T-helper 2 cell treated with Interferon-gamma antibody and Interleukin-4, amounts not matched to agents 100 ng/mL and 5 ng/mL, for 36 hours (primary cell): ENCODE measurements around the gene CNOT4. TPM values are rescaled to one million over a fixed set of nuclear protein-coding genes. Genes with fewer than 3 reads are reported as not detected.

ENCODE experiments used
- intact Hi-C: fragments of 100-400 bp; cut with micrococcal nuclease; formaldehyde crosslinking; loops from one replicate; pipeline ENCODE4 v1.15.1; 2023
- total RNA-seq: library from RNA; stranded (reverse); gene quantifications from 2 replicates; pipeline ENCODE4 v1.2.3, GENCODE V29; 2022

The CNOT4 gene
- total RNA-seq, result 22.1 and 24.9 TPM in 2 replicates

GRCh38 chr7:135509839-135510591, at the start of gene CNOT4:
Gene CNOT4 (minus strand): TSS chr7:135510102. CDS start chr7:135438331, 71,771 bp downstream.
- intact Hi-C loops, result loop anchor here (1.0 to 5.0 kb wide), 11 partner anchors 43 to 1051 kb away; partner anchors contain the start of genes AGBL3, AKR1B1, MTPN and NUP205

DNA sequence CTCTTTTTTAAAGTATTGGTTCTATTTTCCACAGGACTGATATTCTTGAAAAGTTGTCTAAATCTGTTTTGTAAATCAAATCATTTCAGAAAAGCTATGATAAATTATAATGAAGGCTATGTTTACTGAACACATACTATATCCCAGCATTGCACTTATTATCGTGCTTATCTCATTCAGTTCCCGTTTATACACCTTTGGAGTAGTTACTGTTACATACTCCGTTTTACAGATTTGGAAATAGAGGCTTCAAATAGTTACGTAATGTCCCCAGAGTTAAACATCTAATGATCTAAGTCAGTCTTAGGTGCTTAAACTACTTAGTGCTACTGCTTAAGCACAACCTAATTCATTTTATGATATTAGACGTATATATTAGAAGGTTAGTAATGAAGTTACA, 49.0 kb upstream of the CNOT4 start:
- intact Hi-C loops, result loop anchor here (1.0 to 2.0 kb wide), 4 partner anchors 16 to 913 kb away; partner anchors contain the start of genes BPGM and STMP1

DNA sequence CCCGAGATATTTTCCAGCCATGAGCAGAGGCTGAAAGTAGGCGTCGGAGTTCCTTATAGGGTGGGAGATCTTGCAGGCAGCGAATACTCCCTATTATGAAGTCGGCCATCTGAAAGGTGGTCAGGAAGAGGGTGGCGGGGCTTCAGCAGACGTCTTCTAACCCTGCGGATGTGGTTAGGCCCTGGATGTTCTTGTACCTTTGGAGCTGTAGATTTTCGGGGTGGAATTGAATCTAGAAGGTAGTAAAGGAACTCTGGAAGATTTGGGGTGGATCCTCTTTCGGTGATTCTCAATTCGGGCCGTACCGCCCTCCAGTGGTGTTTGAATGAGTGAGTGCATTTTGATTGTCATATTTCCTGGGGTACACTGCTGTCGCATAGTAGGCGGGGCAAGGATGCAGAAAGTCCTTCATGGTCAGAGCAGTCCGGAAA, 48.5 kb upstream of the CNOT4 start:
- intact Hi-C loops, result loop anchor here (1.0 to 2.0 kb wide), 4 partner anchors 16 to 912 kb away; partner anchors contain the start of genes BPGM and STMP1

- intact Hi-C loops, result loop anchor here (1.0 to 2.0 kb wide), 8 partner anchors 17 to 911 kb away; partner anchors contain the start of genes BPGM, CNOT4, MTPN and STMP1
These were observed 47.8 kb upstream of the CNOT4 start, which contains the start of gene NUP205 for GRCh38 chr7:135557455-135558336. Gene NUP205 (plus strand): TSS chr7:135557917. CDS start chr7:135557945, 28 bp downstream.

DNA sequence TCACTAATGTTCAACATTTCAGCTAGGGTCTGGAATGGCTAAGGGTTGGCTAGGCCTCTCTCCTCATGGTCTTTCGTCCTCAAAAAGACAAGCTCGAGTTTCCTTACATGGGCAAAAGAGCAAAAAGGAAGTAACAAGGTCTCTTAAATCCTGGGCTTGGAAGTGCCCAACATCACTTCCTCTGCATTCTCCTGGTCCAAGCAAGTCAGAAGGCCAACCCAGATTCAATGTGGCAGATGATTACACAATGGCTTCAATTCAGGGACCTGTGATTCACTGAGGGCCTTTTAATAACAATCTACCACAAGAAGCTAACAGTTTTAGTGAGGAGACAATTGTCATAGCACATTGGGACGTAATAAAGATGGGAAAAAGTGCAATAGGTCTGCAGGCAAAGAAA, 43.4 kb upstream of the CNOT4 start:
- intact Hi-C loops, result no loop called here

- intact Hi-C loops, result no loop called here
These were observed 42.2 kb upstream of the CNOT4 start for GRCh38 chr7:135552148-135552547.

- intact Hi-C loops, result no loop called here
These were observed 40.3 kb upstream of the CNOT4 start for GRCh38 chr7:135550196-135550595.

DNA sequence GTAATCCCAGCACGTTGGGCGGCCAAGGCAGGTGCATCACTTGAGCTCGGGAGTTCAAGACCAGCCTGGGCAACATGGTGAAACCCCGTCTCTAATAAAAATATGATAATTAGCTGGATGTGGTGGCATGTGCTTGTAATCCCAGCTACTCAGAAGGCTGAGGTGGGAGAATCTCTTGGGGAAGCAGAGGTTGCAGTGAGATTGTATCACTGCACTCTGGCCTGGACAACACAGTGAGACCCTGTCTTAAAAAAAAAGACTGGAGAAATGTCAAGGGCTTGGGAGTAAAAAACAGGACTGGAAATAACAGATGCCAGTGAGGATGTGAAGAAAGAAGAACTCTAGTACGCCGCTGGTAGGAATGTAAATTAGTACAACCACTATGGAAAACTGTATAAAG, 31.1 kb upstream of the CNOT4 start:
- intact Hi-C loops, result no loop called here

DNA sequence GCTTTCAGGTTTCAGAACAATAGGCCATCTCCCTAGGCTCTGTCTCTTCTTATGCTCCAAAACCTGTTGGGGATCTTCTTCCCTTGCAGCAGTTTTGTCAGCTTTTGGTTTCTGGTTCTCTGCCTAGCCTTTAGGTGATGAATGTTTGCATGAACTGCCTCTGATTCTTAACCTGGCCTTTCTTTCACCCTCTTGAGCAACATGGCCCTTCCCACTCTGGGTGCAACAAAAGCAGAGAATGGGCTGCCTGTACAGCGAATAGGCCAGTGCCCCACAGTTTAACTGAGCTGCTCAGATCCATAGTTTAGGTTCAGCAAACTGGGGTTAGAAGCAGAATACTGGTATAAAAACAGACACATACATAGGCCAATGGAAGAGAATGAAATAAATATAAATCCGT, 29.7 kb upstream of the CNOT4 start:
- intact Hi-C loops, result no loop called here

- intact Hi-C loops, result no loop called here
These were observed 28.5 kb upstream of the CNOT4 start for GRCh38 chr7:135538376-135538775.

DNA sequence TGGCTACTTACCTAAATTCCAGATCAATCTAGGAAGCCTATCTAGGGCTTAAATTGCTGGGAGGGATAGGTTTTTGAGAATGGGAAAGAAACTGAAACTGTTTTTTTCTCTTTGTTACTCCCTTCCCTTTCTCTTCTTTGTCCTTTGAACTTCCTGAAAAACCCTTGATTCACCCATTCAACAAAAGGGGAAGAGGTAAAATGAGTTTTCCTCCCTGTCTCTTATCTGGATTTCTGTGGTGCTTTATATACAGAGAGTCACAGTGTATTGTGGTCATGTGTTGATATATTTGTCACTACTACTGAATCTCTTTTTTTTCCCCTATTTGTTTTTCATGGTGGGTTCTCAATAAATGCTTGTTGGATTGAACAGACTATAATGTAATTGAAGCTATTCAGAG, 28.0 kb upstream of the CNOT4 start:
- intact Hi-C loops, result no loop called here

DNA sequence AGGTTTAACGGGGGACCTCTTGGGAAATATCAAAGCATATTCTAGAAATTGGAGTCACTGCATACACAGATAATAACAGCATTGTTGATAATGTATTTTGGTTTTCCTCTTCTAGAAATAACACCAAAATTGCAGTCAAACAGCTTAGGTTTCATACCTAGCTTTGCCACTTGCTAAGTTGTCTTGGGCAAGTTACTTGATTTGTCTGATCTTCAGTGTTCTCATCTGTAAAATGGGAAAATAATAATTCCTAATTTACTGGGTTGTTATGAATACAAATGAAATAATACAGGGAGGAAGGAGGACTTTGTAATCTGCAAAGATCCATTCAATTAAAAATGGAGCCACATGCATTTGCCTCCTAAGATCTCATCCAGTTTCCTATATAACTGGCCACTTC, 27.6 kb upstream of the CNOT4 start:
- intact Hi-C loops, result no loop called here

- intact Hi-C loops, result no loop called here
These were observed 26.2 kb upstream of the CNOT4 start for GRCh38 chr7:135536150-135536549.

- intact Hi-C loops, result no loop called here
These were observed 17.1 kb upstream of the CNOT4 start for GRCh38 chr7:135527025-135527424.

GRCh38 chr7:135525426-135525825, 15.5 kb upstream of the CNOT4 start:
- intact Hi-C loops, result no loop called here

DNA sequence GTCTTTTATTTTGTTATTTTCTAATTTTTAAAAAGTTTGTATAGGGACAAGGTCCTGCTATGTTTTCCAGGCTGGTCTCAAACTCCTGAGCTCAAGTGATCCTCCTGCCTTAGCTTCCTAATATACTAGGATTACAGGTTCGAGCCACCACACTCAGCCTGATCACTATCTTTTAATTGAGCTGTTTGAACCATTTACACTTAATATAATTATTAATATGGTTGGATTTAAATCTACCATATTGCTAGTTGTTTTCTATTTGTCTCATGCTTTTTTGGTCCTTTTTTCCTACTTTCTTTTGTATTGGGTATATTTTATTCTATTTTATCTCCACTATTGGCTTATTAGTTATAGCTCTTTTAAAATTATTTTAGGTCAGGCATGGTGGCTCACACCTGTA, 13.2 kb upstream of the CNOT4 start:
- intact Hi-C loops, result no loop called here

- intact Hi-C loops, result no loop called here
These were observed 12.6 kb upstream of the CNOT4 start for GRCh38 chr7:135522509-135522908.

DNA sequence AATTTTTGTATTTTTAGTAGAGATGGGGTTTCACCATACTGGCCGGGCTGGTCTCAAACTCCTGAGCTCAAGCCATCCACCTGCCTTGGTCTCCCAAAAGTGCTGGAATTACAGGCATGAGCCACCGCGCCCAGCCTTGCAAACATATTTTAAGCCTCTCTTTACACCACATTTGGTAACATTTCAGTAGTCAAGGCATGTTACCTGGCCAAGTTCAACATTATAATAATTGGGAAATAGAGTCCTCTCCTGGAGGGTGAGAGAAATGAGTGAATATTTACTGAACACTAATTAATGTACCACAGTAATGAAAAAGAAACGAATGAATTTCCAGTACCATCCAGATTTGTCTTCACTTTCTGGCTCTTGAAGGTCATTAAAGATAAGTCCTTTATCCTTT, 10.0 kb upstream of the CNOT4 start:
- intact Hi-C loops, result no loop called here

DNA sequence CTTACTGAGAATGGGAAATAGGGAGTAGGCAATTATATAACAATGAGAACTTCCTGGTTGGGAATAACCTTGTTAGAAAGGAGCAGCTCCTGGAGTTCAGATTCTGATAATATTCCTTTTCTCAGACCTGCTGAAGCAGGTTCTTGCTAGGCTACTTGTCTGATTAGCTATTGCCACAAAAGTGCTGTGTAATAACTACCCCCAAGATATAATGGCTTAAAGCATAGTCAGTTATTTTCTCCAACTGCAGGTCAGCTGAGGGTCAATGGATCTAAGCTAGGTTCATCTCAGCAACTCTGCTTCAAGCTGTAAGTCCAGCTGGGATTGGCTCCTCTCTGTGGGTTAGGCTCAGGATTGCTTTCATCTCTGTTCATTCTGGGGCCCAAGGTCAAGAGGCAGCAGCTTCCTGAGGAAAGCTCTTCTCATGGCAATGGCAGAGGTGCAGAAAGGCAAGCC, 9.4 kb upstream of the CNOT4 start:
- intact Hi-C loops, result no loop called here

- intact Hi-C loops, result no loop called here
These were observed 8.8 kb upstream of the CNOT4 start for GRCh38 chr7:135518748-135519147.

DNA sequence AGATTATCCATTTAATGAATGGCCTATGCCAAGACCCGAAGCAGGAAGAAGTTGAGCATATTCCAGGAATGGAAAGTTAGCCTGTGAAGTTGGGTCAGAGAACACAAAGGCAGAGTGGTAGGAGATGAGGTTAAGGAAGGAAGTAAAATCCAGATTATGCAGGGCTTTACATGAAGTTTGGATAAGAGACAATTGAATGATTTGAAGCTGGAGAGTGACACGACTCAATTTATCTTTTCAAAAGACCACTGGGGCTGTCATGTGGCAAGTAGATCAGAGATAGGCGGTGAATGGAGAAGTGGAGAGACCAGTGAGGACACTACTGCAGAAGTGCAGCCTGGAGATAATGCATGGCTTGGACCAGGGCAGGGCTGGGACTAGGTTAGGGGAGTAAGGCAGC, 7.2 kb upstream of the CNOT4 start:
- intact Hi-C loops, result no loop called here

DNA sequence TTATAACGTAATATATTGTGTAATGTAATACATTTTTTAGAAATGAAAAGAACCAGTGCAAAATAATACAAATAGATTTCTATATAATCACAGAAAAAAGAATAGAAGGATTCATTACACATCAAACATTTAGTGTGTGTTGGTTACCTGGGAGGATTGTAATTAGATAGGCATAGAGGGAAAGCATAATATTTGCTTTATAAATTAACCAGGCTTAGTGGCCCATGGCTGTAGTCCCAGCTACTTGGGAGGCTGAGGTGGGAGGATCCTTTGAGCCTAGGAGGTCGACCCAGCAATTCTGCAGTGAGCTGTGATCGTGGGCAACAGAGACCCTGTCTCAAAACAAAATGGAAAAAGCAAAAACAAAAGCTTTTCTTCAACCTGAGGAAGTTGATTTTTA, 5.0 kb upstream of the CNOT4 start:
- intact Hi-C loops, result loop anchor here (5.0 kb wide), 2 partner anchors 48 to 98 kb away; no protein-coding TSS in a partner anchor
